HCT116 (cell line): Measurements from ENCODE around the gene SUSD2. TPM values are rescaled to one million over a fixed set of nuclear protein-coding genes. Genes with fewer than 3 reads are reported as not detected.
A peak's percentile ranks its signal among the peaks of the same experiment; 100 is the strongest.

Experiments used
- ATAC-seq: fragments of 200-7000 bp; cut with Tn5 transposase; 2 replicates; pipeline ENCODE4 v1.9.1; 2020; ENCODE audit warnings: mild to moderate bottlenecking, moderate library complexity
- BruUV-seq: library from RNA; stranded (reverse); fragments of 400-500 nt; replicated peaks from 2 replicates; lab custom pipeline; 2021; lab: Mats Ljungman, UMichigan
- CTCF ChIA-PET: fragments of 300-600 bp; sonication (Branson Sonifier 250); formaldehyde crosslinking; loops from one replicate; lab custom pipeline; 2021; ENCODE audit warnings: antibody characterized with exemption; lab: Charles Lee
- POLR2A ChIA-PET: fragments of 300-600, 350-600 bp; sonication (Branson Sonifier 250); formaldehyde crosslinking; loops from one replicate; lab custom pipeline; 2021; ENCODE audit warnings: antibody characterized with exemption; lab: Charles Lee
- RAD21 ChIA-PET, 2 experiments: fragments of 300-600 bp; sonication (Branson Sonifier 250); formaldehyde crosslinking; loops; one replicate each; lab custom pipeline; 2023; ENCODE audit warnings: low total read pairs in 2 of 2; ENCODE audit not compliant: uncharacterized antibody in 2 of 2, unreplicated experiment in 2 of 2, low non-redundant PET in 1 of 2; lab: Charles Lee
- DNase-seq: peaks from one replicate; pipeline ENCODE4 v3.0.0-alpha.2; 2010; ENCODE audit warnings: low read depth, low spot score
- H2AFZ ChIP-seq: fragments of 200-600 bp; shearing (Covaris generic), sonication (generic); 2 replicates; pipeline ENCODE4 v1.6.1; 2017; ENCODE audit warnings: low read depth, mixed run types, mixed read lengths, antibody characterized with exemption, low read length; ENCODE audit not compliant: poor library complexity, severe bottlenecking
- H3K27ac ChIP-seq: 2 replicates; pipeline ENCODE4 v1.5.1; 2012; ENCODE audit warnings: low read depth, low read length
- H3K27me3 ChIP-seq: fragments of 200-600 bp; sonication (generic); 2 replicates; pipeline ENCODE4 v1.6.1; 2016; ENCODE audit warnings: mixed run types, low read length, mixed read lengths; ENCODE audit not compliant: insufficient read depth
- H3K36me3 ChIP-seq, 2 experiments: fragments of 200-500 bp in 1 of 2; fragments of 200-600 bp in 1 of 2; sonication (Bioruptor generic) in 1 of 2; sonication (generic) in 1 of 2; 2 replicates each; pipeline versions ENCODE4 v1.5.1 to v1.6.1; 2014 to 2016; ENCODE audit warnings: low read length in 2 of 2, inconsistent platforms in 1 of 2, mixed read lengths in 1 of 2, mixed run types in 1 of 2; ENCODE audit not compliant: insufficient read depth in 2 of 2, control insufficient read depth in 1 of 2
- H3K4me1 ChIP-seq, 2 experiments: fragments of 200-600 bp in 1 of 2; sonication (generic) in 1 of 2; 2 replicates each; pipeline versions ENCODE4 v1.5.1 to v1.6.1; 2012 to 2017; ENCODE audit warnings: low read length in 2 of 2, inconsistent platforms in 1 of 2, mild to moderate bottlenecking in 1 of 2, mixed read lengths in 1 of 2, mixed run types in 1 of 2, moderate library complexity in 1 of 2; ENCODE audit not compliant: insufficient read depth in 2 of 2, control insufficient read depth in 1 of 2
- H3K4me2 ChIP-seq: fragments of 200-600 bp; sonication (generic); 2 replicates; pipeline ENCODE4 v1.6.1; 2017; ENCODE audit warnings: mixed run types, low read length, mixed read lengths
- H3K4me3 ChIP-seq, 2 experiments: fragments of 200-600 bp in 1 of 2; sonication (generic) in 1 of 2; replicated peaks in 1 of 2; 2 replicates each; pipeline ENCODE4 v1.5.1; 2011 to 2016; ENCODE audit warnings: low read length in 2 of 2, control low read depth in 1 of 2, low read depth in 1 of 2, mild to moderate bottlenecking in 1 of 2, mixed read lengths in 1 of 2, mixed run types in 1 of 2
- H3K79me2 ChIP-seq: fragments of 200-600 bp; sonication (generic); 2 replicates; pipeline ENCODE4 v1.6.1; 2017; ENCODE audit warnings: mild to moderate bottlenecking, mixed run types, low read length, moderate library complexity, mixed read lengths; ENCODE audit not compliant: insufficient read depth
- H3K9ac ChIP-seq: fragments of 200-600 bp; sonication (generic); 2 replicates; pipeline ENCODE4 v1.6.1; 2016; ENCODE audit warnings: low read length, mixed read lengths
- H3K9me2 ChIP-seq: fragments of 200-600 bp; sonication (generic), shearing (Covaris generic); 2 replicates; pipeline ENCODE4 v1.6.1; 2017; ENCODE audit warnings: mixed run types, mild to moderate bottlenecking, moderate library complexity; ENCODE audit not compliant: insufficient read depth
- H3K9me3 ChIP-seq, 2 experiments: fragments of 200-500 bp in 1 of 2; fragments of 200-600 bp in 1 of 2; sonication (Bioruptor generic) in 1 of 2; sonication (generic) in 1 of 2; 2 replicates each; pipeline ENCODE4 v1.6.1; 2014 to 2017; ENCODE audit warnings: low read length in 2 of 2, mixed read lengths in 2 of 2, inconsistent platforms in 1 of 2, low read depth in 1 of 2, mild to moderate bottlenecking in 1 of 2, mixed run types in 1 of 2, moderate library complexity in 1 of 2; ENCODE audit not compliant: control insufficient read depth in 1 of 2, insufficient read depth in 1 of 2
- H4K20me1 ChIP-seq: fragments of 200-600 bp; sonication (generic), shearing (Covaris generic); 2 replicates; pipeline ENCODE4 v1.6.1; 2017; ENCODE audit warnings: mixed run types, mild to moderate bottlenecking, moderate library complexity; ENCODE audit not compliant: insufficient read depth
- CBX3 ChIP-seq: IDR thresholded peaks from 2 replicates; pipeline ENCODE4 v1.6.1; 2012; ENCODE audit warnings: low read depth
- ELF1 ChIP-seq: IDR thresholded peaks from 2 replicates; pipeline ENCODE4 v1.6.1; 2012; ENCODE audit warnings: low read depth, borderline replicate concordance
- EZH2 ChIP-seq: fragments of 200-600 bp; sonication (generic); IDR thresholded peaks from 2 replicates; pipeline ENCODE4 v1.6.1; 2017; ENCODE audit warnings: antibody characterized with exemption, mixed run types
- RAD21 ChIP-seq: IDR thresholded peaks from 2 replicates; pipeline ENCODE4 v1.6.1; 2012; ENCODE audit warnings: low read depth, mild to moderate bottlenecking
- REST ChIP-seq: IDR thresholded peaks from 2 replicates; pipeline ENCODE4 v1.6.1; 2012; ENCODE audit warnings: low read depth
- SIN3A ChIP-seq: IDR thresholded peaks from 2 replicates; pipeline ENCODE4 v1.6.1; 2012; ENCODE audit warnings: low read depth
- SRF ChIP-seq: IDR thresholded peaks from 2 replicates; pipeline ENCODE4 v1.6.1; 2012; ENCODE audit warnings: low read depth
- TCF7L2 ChIP-seq: IDR thresholded peaks from 2 replicates; pipeline ENCODE4 v1.7.0; 2011; ENCODE audit warnings: borderline replicate concordance, inconsistent platforms; ENCODE audit not compliant: insufficient read depth, insufficient read length; ENCODE audit errors: extremely low read depth
- YY1 ChIP-seq: IDR thresholded peaks from 2 replicates; pipeline ENCODE4 v1.6.1; 2011; ENCODE audit warnings: low read length, low read depth, moderate library complexity, mild to moderate bottlenecking; ENCODE audit not compliant: insufficient replicate concordance; ENCODE audit errors: extremely low read depth
- ZBTB33 ChIP-seq: IDR thresholded peaks from 2 replicates; pipeline ENCODE4 v1.6.1; 2011; ENCODE audit warnings: mild to moderate bottlenecking, low read length, moderate library complexity; ENCODE audit not compliant: insufficient replicate concordance; ENCODE audit errors: extremely low read depth
- ZNF274 ChIP-seq: fragments of 200-500 bp; sonication (Bioruptor generic); IDR thresholded peaks from 2 replicates; pipeline ENCODE4 v1.6.1; 2014; ENCODE audit warnings: mild to moderate bottlenecking, low read depth, low read length, inconsistent platforms
- intact Hi-C: fragments of 100-400 bp; cut with micrococcal nuclease; formaldehyde crosslinking; loops from 2 replicates; pipeline ENCODE4 v1.10.0; 2022
- total RNA-seq: library from RNA; stranded (reverse); gene quantifications from one replicate; pipeline ENCODE4 v1.2.1, GENCODE V29; 2021; ENCODE audit not compliant: unreplicated experiment
- TF ChIP-seq, protein P1 (sequence below): IDR thresholded peaks from 2 replicates; pipeline ENCODE4 v1.6.1; 2012
- TF ChIP-seq, protein P2 (sequence below), 3 experiments: fragments of 200-600 bp in 1 of 3; sonication (generic) in 1 of 3; IDR thresholded peaks in 2 of 3; conservative IDR thresholded peaks in 1 of 3; 2 replicates each; pipeline ENCODE4 v1.5.1; 2012 to 2017; ENCODE audit warnings: low read depth in 2 of 3, low read length in 2 of 3, antibody characterized with exemption in 1 of 3, borderline replicate concordance in 1 of 3, control low read depth in 1 of 3, mild to moderate bottlenecking in 1 of 3, mixed read lengths in 1 of 3, mixed run types in 1 of 3, moderate library complexity in 1 of 3; ENCODE audit not compliant: insufficient read depth in 1 of 3

The SUSD2 gene
- total RNA-seq, 1 experiment from 2014 or later: 6.6 TPM

DNA sequence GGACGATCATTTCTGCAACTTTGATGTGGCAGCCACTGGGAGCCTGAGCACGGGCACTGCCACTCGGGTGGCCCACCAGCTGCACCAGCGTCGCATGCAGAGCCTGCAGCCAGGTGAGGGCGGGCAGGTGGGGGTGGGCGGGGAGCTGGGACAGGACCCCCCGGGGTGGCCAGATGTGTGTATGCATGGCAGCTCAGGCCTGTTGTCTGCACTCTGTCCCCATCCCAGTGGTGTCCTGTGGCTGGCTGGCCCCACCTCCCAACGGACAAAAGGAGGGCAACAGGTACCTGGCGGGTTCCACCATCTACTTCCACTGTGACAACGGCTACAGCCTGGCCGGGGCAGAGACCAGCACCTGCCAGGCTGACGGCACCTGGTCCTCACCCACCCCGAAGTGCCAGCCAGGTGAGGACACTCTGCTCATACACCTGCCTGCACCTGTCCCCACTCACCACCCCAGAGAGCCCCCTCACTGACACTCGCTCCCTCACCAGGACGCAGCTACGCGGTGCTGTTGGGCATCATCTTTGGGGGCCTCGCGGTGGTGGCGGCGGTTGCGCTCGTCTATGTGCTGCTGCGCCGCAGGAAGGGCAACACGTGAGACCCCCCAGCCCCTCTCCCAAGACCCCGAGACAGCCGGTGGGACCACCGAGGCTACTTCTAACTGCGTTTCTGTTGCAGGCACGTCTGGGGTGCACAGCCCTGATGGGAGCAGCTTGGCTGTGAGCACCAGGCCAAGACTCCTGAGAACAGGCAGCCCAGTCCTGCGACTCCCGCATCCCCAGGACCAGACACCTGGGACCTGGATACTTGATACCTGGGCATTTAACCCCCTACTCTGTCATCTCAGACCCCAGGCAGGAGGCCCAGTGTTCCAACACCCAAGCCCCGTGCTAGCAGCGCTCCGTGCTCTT is 6.7 kb downstream of the SUSD2 start:
- Histone ChIP-seq H3K27me3 (no peaks in the 10 kb centered on the region), H3K4me1 (peaks cover 35 to 36% of the 10 kb centered on the region in 2 experiments), H4K20me1 (no peaks in the 10 kb centered on the region), H3K4me3 (no peak overlapping the region), H3K9me3 (no peaks in the 10 kb centered on the region), H3K9ac (no peak overlapping the region), H3K4me2 (no peak overlapping the region), H3K79me2 (no peaks in the 10 kb centered on the region), H3K27ac (peak overlapping the region; percentile 74), H3K36me3 (no peaks in the 10 kb centered on the region), H2AFZ (no peak overlapping the region), H3K9me2 (no peaks in the 10 kb centered on the region)
- CTCF ChIA-PET: interaction anchor here (4.6 kb wide), 1 partner anchor 44 kb away, joined by 40 read pairs; no protein-coding TSS in a partner anchor
- no TSS peak for BruUV-seq
- POLR2A ChIA-PET: no interaction called here
- TF ChIP-seq YY1 (no peak), SIN3A (no peak), ELF1 (no peak), REST (no peak), CBX3 (no peak), ZBTB33 (no peak), SRF (no peak), ZNF274 (no peak), TCF7L2 (no peak), RAD21 (no peak), EZH2 (no peak)
- TF ChIP-seq, protein P1, sequence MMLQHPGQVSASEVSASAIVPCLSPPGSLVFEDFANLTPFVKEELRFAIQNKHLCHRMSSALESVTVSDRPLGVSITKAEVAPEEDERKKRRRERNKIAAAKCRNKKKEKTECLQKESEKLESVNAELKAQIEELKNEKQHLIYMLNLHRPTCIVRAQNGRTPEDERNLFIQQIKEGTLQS: no peak
- TF ChIP-seq, protein P2, sequence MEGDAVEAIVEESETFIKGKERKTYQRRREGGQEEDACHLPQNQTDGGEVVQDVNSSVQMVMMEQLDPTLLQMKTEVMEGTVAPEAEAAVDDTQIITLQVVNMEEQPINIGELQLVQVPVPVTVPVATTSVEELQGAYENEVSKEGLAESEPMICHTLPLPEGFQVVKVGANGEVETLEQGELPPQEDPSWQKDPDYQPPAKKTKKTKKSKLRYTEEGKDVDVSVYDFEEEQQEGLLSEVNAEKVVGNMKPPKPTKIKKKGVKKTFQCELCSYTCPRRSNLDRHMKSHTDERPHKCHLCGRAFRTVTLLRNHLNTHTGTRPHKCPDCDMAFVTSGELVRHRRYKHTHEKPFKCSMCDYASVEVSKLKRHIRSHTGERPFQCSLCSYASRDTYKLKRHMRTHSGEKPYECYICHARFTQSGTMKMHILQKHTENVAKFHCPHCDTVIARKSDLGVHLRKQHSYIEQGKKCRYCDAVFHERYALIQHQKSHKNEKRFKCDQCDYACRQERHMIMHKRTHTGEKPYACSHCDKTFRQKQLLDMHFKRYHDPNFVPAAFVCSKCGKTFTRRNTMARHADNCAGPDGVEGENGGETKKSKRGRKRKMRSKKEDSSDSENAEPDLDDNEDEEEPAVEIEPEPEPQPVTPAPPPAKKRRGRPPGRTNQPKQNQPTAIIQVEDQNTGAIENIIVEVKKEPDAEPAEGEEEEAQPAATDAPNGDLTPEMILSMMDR (IDR thresholded peaks at IDR 0.05 in 2 of 3, conservative IDR thresholded peaks at IDR 0.05 in 1 of 3; ENCODE audit: borderline replicate concordance in 1 of 3, insufficient read depth in 1 of 3, low read depth in 2 of 3, low read length in 2 of 3): no peak
- ATAC-seq (no peak), DNase-seq (no peak)
- intact Hi-C loops: loop anchor here (10.0 kb wide), 1 partner anchor 337 kb away; no protein-coding TSS in a partner anchor
- RAD21 ChIA-PET: no interaction called here
